Ascending aorta (tissue), 2 donors: ENCODE results near the gene RPS27A. TPM values are rescaled to one million over a fixed set of nuclear protein-coding genes. Genes with fewer than 3 reads are reported as not detected.
"Not testable (repeated sequence)": the region's sequence is repeated elsewhere in the genome, so short reads cannot be mapped to it uniquely, and the experiment has no call there.

Experiments
- DNase-seq, 2 donors: peaks; one replicate each; pipeline ENCODE4 v3.0.0-alpha.2; 2019; ENCODE audit warnings: low spot score in 2 of 2
- H3K27ac ChIP-seq, 2 donors: fragments of 200-600 bp; sonication (generic); one replicate each; pipeline ENCODE4 v1.5.1; 2016 to 2017; ENCODE audit warnings: mild to moderate bottlenecking in 1 of 2
- H3K27me3 ChIP-seq: fragments of 200-600 bp; sonication (generic); one replicate; pipeline ENCODE4 v1.5.1; 2017
- H3K36me3 ChIP-seq, 2 donors: fragments of 200-600 bp; sonication (generic); one replicate each; pipeline ENCODE4 v1.5.1; 2016
- H3K4me1 ChIP-seq, 2 donors: fragments of 200-600 bp; sonication (generic); one replicate each; pipeline ENCODE4 v1.5.1; 2016 to 2017; ENCODE audit warnings: mild to moderate bottlenecking in 1 of 2
- H3K4me3 ChIP-seq, 2 donors: fragments of 200-600 bp; sonication (generic); one replicate each; pipeline ENCODE4 v1.5.1; 2016 to 2017; ENCODE audit warnings: mild to moderate bottlenecking in 1 of 2
- H3K9me3 ChIP-seq, 2 donors: fragments of 200-600 bp; sonication (generic); one replicate each; pipeline ENCODE4 v1.5.1; 2016
- CTCF ChIP-seq, 3 experiments: fragments of 200-600 bp in 2 of 3; fragments of 450-650 bp in 1 of 3; sonication (generic) in 2 of 3; IDR thresholded peaks; one replicate each; pipeline ENCODE4 v1.5.1; 2016 to 2019; ENCODE audit warnings: antibody characterized with exemption in 3 of 3, mild to moderate bottlenecking in 1 of 3, moderate library complexity in 1 of 3
- intact Hi-C: fragments of 100-400 bp; cut with DNase I; formaldehyde crosslinking; loops from one replicate; pipeline ENCODE4 v1.15.1; 2023
- total RNA-seq: library from RNA; depleted of rRNA; stranded (reverse); fragments of >200 nt; gene quantifications from one replicate; pipeline ENCODE4 v1.1.0, GENCODE V29; 2016

Gene RPS27A
- total RNA-seq, 1 donor from 2014 or later, result 262 TPM

- H3K4me3 ChIP-seq, result no peak overlapping the region
- DNase-seq, result no peak
- TF ChIP-seq CTCF (IDR thresholded peaks at IDR 0.05), result no peak
- intact Hi-C loops, result no loop called here
- no peaks in the 10 kb centered on the region for H3K27me3 ChIP-seq
- no peaks in the 10 kb centered on the region for H3K9me3 ChIP-seq
- H3K27ac ChIP-seq, result no peak overlapping the region
- H3K36me3 ChIP-seq, result peaks cover 0 to 28% of the 10 kb centered on the region in 2 donors
- H3K4me1 ChIP-seq, result no peaks in the 10 kb centered on the region
These were observed 27.5 kb upstream of the RPS27A start for GRCh38 chr2:55204950-55205349.

- H3K4me1 ChIP-seq, result no peaks in the 10 kb centered on the region
- no peak overlapping the region for H3K27ac ChIP-seq
- no peaks in the 10 kb centered on the region for H3K27me3 ChIP-seq
- DNase-seq, result no peak
- intact Hi-C loops, result no loop called here
- no peak for TF ChIP-seq CTCF (IDR thresholded peaks at IDR 0.05)
- H3K36me3 ChIP-seq, result no peaks in the 10 kb centered on the region
- no peaks in the 10 kb centered on the region for H3K9me3 ChIP-seq
- no peak overlapping the region for H3K4me3 ChIP-seq
These were observed 18.7 kb upstream of the RPS27A start for GRCh38 chr2:55213822-55214221.

- peaks cover 0 to 5% of the 10 kb centered on the region in 2 donors for H3K4me1 ChIP-seq
- H3K27me3 ChIP-seq, result no peaks in the 10 kb centered on the region
- DNase-seq, result no peak
- H3K9me3 ChIP-seq, result no peaks in the 10 kb centered on the region
- TF ChIP-seq CTCF (IDR thresholded peaks at IDR 0.05), result no peak
- H3K27ac ChIP-seq, result peak overlapping the region; percentile 89 to 94
- H3K4me3 ChIP-seq, result peak overlapping the region; percentile 71 to 85
- intact Hi-C loops, result loop anchor here (1.0 kb wide), 1 partner anchor 8 kb away; the partner anchor contains the start of genes CLHC1 and RPS27A
- no peaks in the 10 kb centered on the region for H3K36me3 ChIP-seq
These were observed 8.3 kb upstream of the RPS27A start for GRCh38 chr2:55223958-55224760.

- no peaks in the 10 kb centered on the region for H3K36me3 ChIP-seq
- H3K4me3 ChIP-seq, result no peak overlapping the region
- H3K4me1 ChIP-seq, result peaks cover 0 to 5% of the 10 kb centered on the region in 2 donors
- peak overlapping the region; percentile 89 to 94 for H3K27ac ChIP-seq
- TF ChIP-seq CTCF (IDR thresholded peaks at IDR 0.05), result no peak
- DNase-seq, result no peak
- H3K9me3 ChIP-seq, result no peaks in the 10 kb centered on the region
- intact Hi-C loops, result no loop called here
- no peaks in the 10 kb centered on the region for H3K27me3 ChIP-seq
These were observed 7.7 kb upstream of the RPS27A start for GRCh38 chr2:55224761-55225261.

- H3K4me1 ChIP-seq, result peaks cover 0 to 5% of the 10 kb centered on the region in 2 donors
- H3K27ac ChIP-seq, result no peak overlapping the region
- no peaks in the 10 kb centered on the region for H3K9me3 ChIP-seq
- H3K4me3 ChIP-seq, result no peak overlapping the region
- no peak for TF ChIP-seq CTCF (IDR thresholded peaks at IDR 0.05)
- H3K27me3 ChIP-seq, result no peaks in the 10 kb centered on the region
- intact Hi-C loops, result no loop called here
- no peaks in the 10 kb centered on the region for H3K36me3 ChIP-seq
- DNase-seq, result no peak
These were observed 6.9 kb upstream of the RPS27A start for GRCh38 chr2:55225481-55226020.

GRCh38 chr2:55227437-55228225 lies 4.9 kb upstream of the RPS27A start:
- DNase-seq, H3K36me3 ChIP-seq, H3K4me1 ChIP-seq, H3K27ac ChIP-seq, intact Hi-C loops, H3K9me3 ChIP-seq, H3K27me3 ChIP-seq, H3K4me3 ChIP-seq: not testable (repeated sequence)
